Omental fat pad (tissue), 4 donors: ENCODE data around the gene AZGP1. TPM values are rescaled to one million over a fixed set of nuclear protein-coding genes. Genes with fewer than 3 reads are reported as not detected.
"Not testable (repeated sequence)": the region's sequence is repeated elsewhere in the genome, so short reads cannot be mapped to it uniquely, and the experiment has no call there.

Experiments
- ATAC-seq: fragments of 150-250 bp; one replicate; pipeline ENCODE4 v1.9.1; 2016; ENCODE audit warnings: mild to moderate bottlenecking, moderate library complexity; ENCODE audit not compliant: low FRiP score
- DNase-seq: peaks from one replicate; pipeline ENCODE4 v3.0.0-alpha.2; 2019; ENCODE audit warnings: low spot score
- total RNA-seq, 4 donors: library from RNA; depleted of rRNA; stranded (reverse); fragments of >200 nt; gene quantifications; one replicate each; pipeline ENCODE4 v1.1.0, GENCODE V29; 2016
- TF ChIP-seq, protein P1 (sequence below), 3 donors: fragments of 450-650 bp; IDR thresholded peaks; one replicate each; pipeline ENCODE4 v1.5.1; 2016 to 2017; ENCODE audit warnings: antibody characterized with exemption in 3 of 3, mild to moderate bottlenecking in 3 of 3, moderate library complexity in 2 of 3

Gene AZGP1
- total RNA-seq, 4 donors from 2014 or later, result 70.9 to 155 (median 92.1) TPM

DNA sequence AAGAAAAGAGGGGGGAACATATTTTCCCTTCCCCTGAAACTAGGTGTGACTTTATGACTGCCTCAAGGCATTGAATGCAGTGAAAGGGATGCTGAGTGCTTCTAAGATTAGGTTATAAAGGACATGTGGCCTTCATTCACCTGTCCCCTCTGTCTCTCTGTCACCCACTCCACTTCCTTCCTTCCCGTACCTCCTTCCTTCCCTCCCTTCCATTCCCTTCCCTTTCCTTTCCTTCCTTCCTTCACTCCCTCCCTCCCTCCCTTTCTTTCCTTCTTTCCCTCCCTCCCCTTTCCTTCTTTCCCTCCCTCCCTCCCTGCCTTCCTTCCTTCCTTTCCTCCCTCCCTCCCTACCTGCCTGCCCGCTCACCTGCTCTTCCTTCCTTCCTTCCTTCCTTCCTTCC, 35.1 kb upstream of the AZGP1 start:
- DNase-seq, result no peak
- ATAC-seq, result no peak
- TF ChIP-seq, protein P1, sequence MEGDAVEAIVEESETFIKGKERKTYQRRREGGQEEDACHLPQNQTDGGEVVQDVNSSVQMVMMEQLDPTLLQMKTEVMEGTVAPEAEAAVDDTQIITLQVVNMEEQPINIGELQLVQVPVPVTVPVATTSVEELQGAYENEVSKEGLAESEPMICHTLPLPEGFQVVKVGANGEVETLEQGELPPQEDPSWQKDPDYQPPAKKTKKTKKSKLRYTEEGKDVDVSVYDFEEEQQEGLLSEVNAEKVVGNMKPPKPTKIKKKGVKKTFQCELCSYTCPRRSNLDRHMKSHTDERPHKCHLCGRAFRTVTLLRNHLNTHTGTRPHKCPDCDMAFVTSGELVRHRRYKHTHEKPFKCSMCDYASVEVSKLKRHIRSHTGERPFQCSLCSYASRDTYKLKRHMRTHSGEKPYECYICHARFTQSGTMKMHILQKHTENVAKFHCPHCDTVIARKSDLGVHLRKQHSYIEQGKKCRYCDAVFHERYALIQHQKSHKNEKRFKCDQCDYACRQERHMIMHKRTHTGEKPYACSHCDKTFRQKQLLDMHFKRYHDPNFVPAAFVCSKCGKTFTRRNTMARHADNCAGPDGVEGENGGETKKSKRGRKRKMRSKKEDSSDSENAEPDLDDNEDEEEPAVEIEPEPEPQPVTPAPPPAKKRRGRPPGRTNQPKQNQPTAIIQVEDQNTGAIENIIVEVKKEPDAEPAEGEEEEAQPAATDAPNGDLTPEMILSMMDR (IDR thresholded peaks at IDR 0.05), result no peak

GRCh38 chr7:100009952-100010351, 34.1 kb upstream of the AZGP1 start:
- not testable (repeated sequence) for DNase-seq, ATAC-seq

DNA sequence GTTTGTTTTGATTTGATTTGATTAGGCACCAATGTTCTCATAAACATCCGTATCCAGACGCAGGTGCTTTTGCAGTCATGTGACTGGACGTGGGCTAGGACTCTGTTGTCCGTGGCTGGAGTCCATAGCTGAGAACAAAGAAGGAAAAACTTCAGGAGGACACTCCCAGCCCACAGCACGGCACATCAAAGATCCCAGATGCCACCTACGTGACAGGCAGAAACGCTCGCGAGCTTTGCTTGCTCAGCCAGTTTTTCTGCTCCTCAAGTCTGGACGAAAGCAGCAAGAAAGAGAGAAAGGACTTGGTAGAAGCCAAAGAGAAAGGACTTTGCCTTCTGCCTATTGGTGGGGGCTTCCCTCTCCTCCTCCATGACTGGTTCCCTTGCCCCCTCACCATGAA, 32.7 kb upstream of the AZGP1 start:
- no peak for ATAC-seq
- DNase-seq, result no peak

DNA sequence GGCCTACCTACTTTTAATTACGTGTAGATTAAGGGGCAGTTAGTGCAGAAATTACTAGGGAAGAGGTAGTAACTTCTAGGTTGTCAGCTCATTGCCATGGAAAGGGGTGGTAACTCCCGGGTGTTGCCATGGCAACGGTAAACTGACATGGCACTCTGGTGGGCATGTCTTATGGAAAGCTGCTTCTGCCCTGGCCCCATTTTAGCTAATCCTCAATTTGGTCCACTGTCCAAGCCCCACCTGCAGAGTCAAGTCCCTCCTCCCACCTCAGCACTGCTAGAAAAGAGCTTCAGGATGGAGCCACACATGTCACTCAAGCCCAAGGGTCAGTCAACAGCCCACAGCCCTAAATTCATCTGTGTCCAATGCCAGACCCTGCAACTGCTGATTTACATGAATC, 32.1 kb upstream of the AZGP1 start:
- DNase-seq (no peak), ATAC-seq (no peak)
- TF ChIP-seq, protein P1 (IDR thresholded peaks at IDR 0.05), result no peak

More for the DNA sequence above, 32.7 kb upstream of the AZGP1 start:
- TF ChIP-seq, protein P1 (IDR thresholded peaks at IDR 0.05), result no peak

DNA sequence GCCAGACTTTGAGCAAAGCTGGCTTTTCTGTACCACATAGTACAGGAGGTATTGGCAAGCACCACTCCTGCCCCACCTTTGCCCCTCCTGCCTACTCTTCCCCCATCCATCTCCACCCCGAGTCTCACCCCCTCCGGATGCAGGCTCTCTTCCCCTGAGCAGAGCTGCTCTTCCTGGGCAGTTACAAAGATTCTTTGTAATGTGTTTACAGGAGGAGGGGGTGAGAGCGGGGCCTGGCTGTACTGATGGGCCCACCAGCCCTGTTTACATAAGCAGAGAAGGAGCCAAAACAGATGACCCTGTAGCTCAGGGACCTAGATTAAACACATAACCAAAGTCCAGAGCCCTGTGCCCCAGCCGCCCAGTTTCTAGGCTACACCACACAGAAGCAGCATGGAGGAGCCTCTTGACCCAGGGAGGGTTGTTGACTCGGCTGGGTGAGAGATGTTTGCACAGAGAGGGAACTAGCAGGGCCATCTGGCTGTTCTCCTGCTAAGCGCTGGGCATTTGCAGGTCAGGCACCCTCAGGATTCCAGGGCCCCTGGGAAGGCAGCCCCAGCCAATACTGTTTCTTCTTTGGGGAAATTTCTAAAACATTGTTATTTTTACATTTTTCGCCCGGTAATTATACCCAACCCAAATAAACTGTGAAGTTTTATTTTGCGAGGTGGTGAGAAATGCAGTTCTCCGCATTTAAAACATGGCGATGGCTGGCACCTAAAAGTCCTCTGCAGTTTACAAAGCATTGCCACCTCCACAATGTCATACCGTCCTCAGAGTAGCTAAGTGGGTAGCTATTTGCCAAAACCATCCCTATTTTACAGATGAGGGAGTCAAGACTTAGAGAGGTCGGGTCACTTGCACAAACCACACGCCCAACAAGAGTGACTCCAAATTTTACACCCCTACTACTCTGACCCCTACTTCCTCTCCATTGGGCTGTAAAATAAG, 28.2 kb upstream of the AZGP1 start:
- ATAC-seq (no peak), DNase-seq (no peak)
- TF ChIP-seq, protein P1 (IDR thresholded peaks at IDR 0.05), result no peak

DNA sequence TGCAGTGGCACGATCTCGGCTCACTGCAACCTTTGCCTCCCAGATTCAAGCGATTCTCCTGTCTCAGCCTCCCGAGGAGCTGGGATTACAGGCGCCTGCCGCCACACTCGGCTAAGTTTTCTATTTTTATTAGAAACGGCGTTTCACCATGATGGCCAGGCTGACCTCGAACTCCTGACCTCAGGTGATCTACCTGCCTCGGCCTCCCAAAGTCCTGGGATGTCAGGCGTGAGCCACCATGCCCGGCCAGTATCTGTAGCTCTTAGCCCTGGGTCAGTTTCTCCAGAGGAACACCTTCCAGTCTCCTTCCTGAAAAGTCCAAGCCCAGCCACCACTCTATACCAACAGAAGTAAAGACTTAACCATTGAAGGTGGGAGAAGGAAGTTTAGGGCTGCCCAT, 24.4 kb upstream of the AZGP1 start:
- DNase-seq, result no peak
- ATAC-seq, result no peak
- TF ChIP-seq, protein P1 (IDR thresholded peaks at IDR 0.05), result no peak

- no peak for DNase-seq
- TF ChIP-seq, protein P1 (IDR thresholded peaks at IDR 0.05), result no peak
- ATAC-seq, result peak; percentile 75
Observed at GRCh38 chr7:99997545-99998137, 21.8 kb upstream of the AZGP1 start.
